Upper lobe of left lung (tissue), 4 donors: Measurements from ENCODE around the gene CARMIL1.

Experiments used
- CTCF ChIP-seq, 6 experiments: fragments of 450-650 bp in 4 of 6; fragments of 200-600 bp in 2 of 6; sonication (generic) in 2 of 6; IDR thresholded peaks; one replicate each; pipeline ENCODE4 v1.5.1; 2016 to 2019; ENCODE audit warnings: antibody characterized with exemption in 6 of 6
- EP300 ChIP-seq, 4 donors: sonication (generic); formaldehyde crosslinking; IDR thresholded peaks; one replicate each; pipeline ENCODE4 v1.5.1; 2017; ENCODE audit warnings: antibody characterized with exemption in 4 of 4, control low read depth in 2 of 4
- POLR2A ChIP-seq, 4 donors: fragments of 450-650 bp; IDR thresholded peaks; one replicate each; pipeline ENCODE4 v1.5.1; 2016 to 2017; ENCODE audit warnings: antibody characterized with exemption in 4 of 4, mild to moderate bottlenecking in 2 of 4
- POLR2AphosphoS5 ChIP-seq, 2 donors: sonication (generic); formaldehyde crosslinking; IDR thresholded peaks; one replicate each; pipeline ENCODE4 v1.5.1; 2017; ENCODE audit warnings: antibody characterized with exemption in 2 of 2

- TF ChIP-seq CTCF (IDR thresholded peaks at IDR 0.05) (no peak), POLR2A (IDR thresholded peaks at IDR 0.05) (no peak), EP300 (IDR thresholded peaks at IDR 0.05) (no peak), POLR2AphosphoS5 (IDR thresholded peaks at IDR 0.05) (no peak)
Measured at GRCh38 chr6:25541228-25541627, 262.1 kb downstream of the CARMIL1 start.
